Fibroblast of mammary gland (primary cell): ENCODE results near the gene NKPD1.
"Not testable (repeated sequence)": the region's sequence is repeated elsewhere in the genome, so short reads cannot be mapped to it uniquely, and the experiment has no call there.

Source experiments
- DNase-seq: peaks from one replicate; pipeline ENCODE4 v3.0.0-alpha.2; 2010; ENCODE audit warnings: low read depth
- H3K4me3 ChIP-seq: 2 replicates; pipeline ENCODE4 v1.5.1; 2011; ENCODE audit warnings: low read depth, mild to moderate bottlenecking, low read length, moderate library complexity; ENCODE audit not compliant: control insufficient read depth
- CTCF ChIP-seq: conservative IDR thresholded peaks from 2 replicates; pipeline ENCODE4 v1.5.1; 2011; ENCODE audit warnings: low read depth, low read length, inconsistent platforms; ENCODE audit not compliant: control insufficient read depth, insufficient read depth

The NKPD1 gene

GRCh38 chr19:45123440-45123850, 37.3 kb downstream of the NKPD1 start:
- DNase-seq, result no peak
- H3K4me3 ChIP-seq, result no peak overlapping the region
- TF ChIP-seq CTCF, result no peak

- no peak overlapping the region for H3K4me3 ChIP-seq
- no peak for DNase-seq
- no peak for TF ChIP-seq CTCF
Measured at GRCh38 chr19:45122832-45123231, 38.0 kb downstream of the NKPD1 start.

DNA sequence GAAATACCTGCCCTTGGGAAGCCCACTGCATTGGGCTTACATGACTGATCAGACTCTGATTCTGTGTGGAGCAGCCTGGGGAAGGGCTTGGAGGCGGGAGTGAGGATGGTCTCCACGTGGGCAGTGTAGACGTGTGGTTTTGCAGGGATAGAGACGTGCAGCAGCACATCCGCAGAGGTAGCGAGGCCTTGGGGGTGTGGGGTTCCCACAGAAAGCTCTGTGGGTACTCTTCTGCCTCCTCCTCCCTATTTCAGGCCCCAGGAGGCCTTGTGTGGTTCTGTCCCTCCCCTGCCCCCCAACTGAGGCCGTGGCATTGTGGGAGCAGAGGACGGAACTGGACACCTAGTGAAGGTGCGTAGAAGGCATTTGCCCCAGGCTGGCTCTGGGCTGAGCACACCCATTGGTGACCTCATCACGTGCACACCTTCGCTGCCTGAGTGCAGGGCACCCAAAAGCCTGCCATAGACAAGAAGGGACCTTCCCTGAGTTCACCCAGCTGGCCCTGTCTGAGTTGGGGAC, 38.9 kb downstream of the NKPD1 start:
- DNase-seq, result no peak
- H3K4me3 ChIP-seq, result no peak overlapping the region
- no peak for TF ChIP-seq CTCF

DNA sequence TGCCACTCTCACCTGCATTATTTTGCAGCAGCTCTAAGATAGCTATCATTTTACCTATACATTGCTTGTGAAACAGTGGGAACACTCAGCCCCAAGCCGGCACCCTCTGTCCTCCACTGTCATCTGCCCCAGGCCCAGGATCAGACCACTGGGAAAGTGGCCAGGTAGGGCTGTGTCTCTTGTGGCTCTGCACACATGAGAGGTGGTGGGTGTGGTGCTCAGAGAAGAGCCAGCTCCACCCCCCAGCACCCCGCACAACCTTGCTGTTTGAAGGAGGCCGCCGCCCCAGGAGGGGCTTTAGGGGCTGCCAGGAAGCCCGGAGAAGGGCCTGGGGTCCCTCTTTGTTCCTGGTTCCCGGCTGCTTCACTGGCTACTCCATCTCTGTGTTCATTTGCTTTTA, 41.2 kb downstream of the NKPD1 start:
- H3K4me3 ChIP-seq, result no peak overlapping the region
- DNase-seq, result no peak
- no peak for TF ChIP-seq CTCF

DNA sequence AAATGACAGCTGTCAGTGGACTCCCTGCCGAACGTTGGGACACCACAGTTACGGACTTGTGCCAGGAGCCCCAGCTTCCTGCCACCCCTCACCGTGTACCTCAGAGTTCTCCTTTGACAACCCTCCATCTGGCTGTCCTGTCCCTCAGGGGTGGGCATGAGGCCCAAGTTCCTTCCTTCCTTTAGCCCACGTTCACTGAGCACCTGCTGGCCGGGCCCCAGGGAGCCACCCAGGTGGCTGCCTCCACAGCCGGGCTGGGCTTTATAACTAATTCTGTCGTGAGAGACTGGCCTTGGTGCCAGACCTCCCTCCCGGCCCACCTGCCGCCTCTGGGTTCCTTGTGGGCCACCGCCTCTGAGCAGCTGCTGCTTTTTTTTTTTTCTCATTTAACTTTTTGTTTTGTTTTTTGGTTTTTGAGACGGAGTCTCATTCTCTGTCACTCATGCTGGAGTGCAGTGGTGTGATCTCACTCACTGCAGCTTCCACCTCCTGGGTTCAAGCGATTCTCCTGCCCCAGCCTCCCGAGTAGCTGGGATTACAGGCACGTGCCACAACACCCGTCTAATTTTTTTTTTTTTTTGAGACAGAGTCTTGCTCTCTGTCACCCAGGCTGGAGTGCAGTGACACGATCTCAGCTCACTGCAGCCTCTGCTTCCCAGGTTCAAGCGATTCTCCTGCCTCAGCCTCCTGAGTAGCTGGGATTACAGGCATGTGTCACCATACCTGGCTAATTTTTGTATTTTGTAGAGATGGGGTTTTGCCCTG, 42.0 kb downstream of the NKPD1 start:
- not testable (repeated sequence) for DNase-seq, H3K4me3 ChIP-seq

GRCh38 chr19:45118106-45118505, 42.7 kb downstream of the NKPD1 start:
- no peak overlapping the region for H3K4me3 ChIP-seq
- DNase-seq, result no peak
- TF ChIP-seq CTCF, result no peak

- H3K4me3 ChIP-seq, result no peak overlapping the region
- TF ChIP-seq CTCF, result no peak
- no peak for DNase-seq
Measured at GRCh38 chr19:45117671-45118070, 43.1 kb downstream of the NKPD1 start.
